Left lung (tissue), 10 donors: ENCODE data around the gene HCK. TPM values are rescaled to one million over a fixed set of nuclear protein-coding genes. Genes with fewer than 3 reads are reported as not detected.

Experiments used
- ATAC-seq: fragments of 200-7000 bp; cut with Tn5 transposase; one replicate; pipeline ENCODE4 v1.9.1; 2020; ENCODE audit warnings: moderate library complexity
- DNase-seq, 4 donors: peaks; one replicate each; pipeline ENCODE4 v3.0.0-alpha.2; 2013 to 2020
- H3K27ac ChIP-seq, 2 donors: fragments of 200-600 bp; sonication (generic) in 1 of 2; one replicate each; pipeline versions ENCODE4 v1.5.0 to v1.8.0; 2020 to 2021
- H3K27me3 ChIP-seq, 2 donors: fragments of 200-600 bp; sonication (generic) in 1 of 2; one replicate each; pipeline versions ENCODE4 v1.5.0 to v1.8.0; 2020 to 2021
- H3K36me3 ChIP-seq, 2 donors: fragments of 200-600 bp; sonication (generic) in 1 of 2; one replicate each; pipeline versions ENCODE4 v1.5.0 to v1.8.0; 2020 to 2021
- H3K4me1 ChIP-seq, 2 donors: fragments of 200-600 bp; one replicate each; pipeline ENCODE4 v1.8.0; 2021
- H3K4me3 ChIP-seq, 2 donors: fragments of 200-600 bp; sonication (generic) in 1 of 2; one replicate each; pipeline versions ENCODE4 v1.5.0 to v1.8.0; 2020 to 2021; ENCODE audit warnings: mild to moderate bottlenecking in 1 of 2
- H3K9me3 ChIP-seq, 2 donors: fragments of 200-600 bp; sonication (generic) in 1 of 2; one replicate each; pipeline versions ENCODE4 v1.5.0 to v1.8.0; 2020 to 2021
- CTCF ChIP-seq, 2 donors: fragments of 200-600 bp; sonication (generic) in 1 of 2; IDR thresholded peaks; one replicate each; pipeline versions ENCODE4 v1.5.0 to v1.8.0; 2021; ENCODE audit warnings: antibody characterized with exemption in 2 of 2
- intact Hi-C, 2 donors: fragments of 100-400 bp; cut with DNase I; formaldehyde crosslinking; loops; one replicate each; pipeline versions ENCODE4 v1.11.2 to v1.14.2; 2022
- polyA plus RNA-seq, 6 donors: library from polyadenylated mRNA; unstranded; fragments of 120-200 nt; gene quantifications; one replicate each; pipeline ENCODE4 v1.2.1, GENCODE V29; 2013; ENCODE audit not compliant: insufficient read length in 6 of 6
- total RNA-seq, 2 donors: library from RNA; stranded (reverse); fragmentation: NEBNext Ultra II Directional; extraction: Animal tissue kit (Norgen Biotek cat#: 25700); gene quantifications; one replicate each; pipeline ENCODE4 v1.2.1, GENCODE V29; 2021
- donor health status: DM: no; HTN: yes; CAD: no.
- donor health status: DM: no; HTN: no; CAD: no.

The HCK gene
- total and polyA plus RNA-seq, 8 donors, result 3.0 to 110 (median 5.0) TPM

GRCh38 chr20:32064667-32065066 lies 12.6 kb downstream of the HCK start:
- Histone ChIP-seq H3K4me3 (no peak overlapping the region), H3K36me3 (peaks cover 0 to 5% of the 10 kb centered on the region in 2 donors), H3K27me3 (peaks cover 0 to 30% of the 10 kb centered on the region in 2 donors), H3K27ac (peak overlapping the region in 1 of 2 donors; percentile 91), H3K4me1 (peaks cover 6 to 80% of the 10 kb centered on the region in 2 donors), H3K9me3 (no peaks in the 10 kb centered on the region)
- intact Hi-C loops, result no loop called here
- DNase-seq (peak in 1 of 4 donors; percentile 35), ATAC-seq (peak; percentile 10)
- no peak for TF ChIP-seq CTCF (IDR thresholded peaks at IDR 0.05)

GRCh38 chr20:32067234-32067821 lies 15.3 kb downstream of the HCK start:
- intact Hi-C loops, result no loop called here
- H3K9me3 ChIP-seq, result no peaks in the 10 kb centered on the region

GRCh38 chr20:32068174-32068573 lies 16.1 kb downstream of the HCK start:
- no peak for TF ChIP-seq CTCF (IDR thresholded peaks at IDR 0.05)

More at GRCh38 chr20:32067234-32067821, 15.3 kb downstream of the HCK start:
- no peak for ATAC-seq
- TF ChIP-seq CTCF (IDR thresholded peaks at IDR 0.05), result no peak
- Histone ChIP-seq H3K27me3 (peaks cover 0 to 16% of the 10 kb centered on the region in 2 donors), H3K27ac (peak overlapping the region in 1 of 2 donors; percentile 86), H3K4me3 (no peak overlapping the region), H3K4me1 (peaks cover 6 to 83% of the 10 kb centered on the region in 2 donors), H3K36me3 (peaks cover 0 to 11% of the 10 kb centered on the region in 2 donors)
- DNase-seq, result peak in 1 of 4 donors; percentile 34

GRCh38 chr20:32069711-32070110 lies 17.7 kb downstream of the HCK start:
- intact Hi-C loops, result no loop called here

More at GRCh38 chr20:32068174-32068573, 16.1 kb downstream of the HCK start:
- Histone ChIP-seq H3K4me3 (no peak overlapping the region), H3K27me3 (peaks cover 0 to 8% of the 10 kb centered on the region in 2 donors), H3K27ac (peak overlapping the region; percentile 46 to 86), H3K9me3 (no peaks in the 10 kb centered on the region), H3K36me3 (peaks cover 0 to 17% of the 10 kb centered on the region in 2 donors), H3K4me1 (peaks cover 6 to 78% of the 10 kb centered on the region in 2 donors)
- DNase-seq, result no peak
- intact Hi-C loops, result no loop called here
- ATAC-seq, result no peak

More at GRCh38 chr20:32069711-32070110, 17.7 kb downstream of the HCK start:
- peak overlapping the region in 1 of 2 donors; percentile 86 for H3K27ac ChIP-seq
- peaks cover 0 to 33% of the 10 kb centered on the region in 2 donors for H3K36me3 ChIP-seq
- H3K4me1 ChIP-seq, result peaks cover 6 to 65% of the 10 kb centered on the region in 2 donors
- no peaks in the 10 kb centered on the region for H3K9me3 ChIP-seq
- peak; percentile 20 for ATAC-seq
- H3K27me3 ChIP-seq, result peaks cover 0 to 5% of the 10 kb centered on the region in 2 donors
- no peak for TF ChIP-seq CTCF (IDR thresholded peaks at IDR 0.05)
- no peak for DNase-seq
- H3K4me3 ChIP-seq, result no peak overlapping the region
